COLO829 (cell line): ENCODE data around the gene PIERCE2.
"Not testable (repeated sequence)": the region's sequence is repeated elsewhere in the genome, so short reads cannot be mapped to it uniquely, and the experiment has no call there.

Experiments
- DNase-seq: peaks from one replicate; pipeline ENCODE4 v3.0.0; 2012; ENCODE audit warnings: low spot score

The PIERCE2 gene

DNA sequence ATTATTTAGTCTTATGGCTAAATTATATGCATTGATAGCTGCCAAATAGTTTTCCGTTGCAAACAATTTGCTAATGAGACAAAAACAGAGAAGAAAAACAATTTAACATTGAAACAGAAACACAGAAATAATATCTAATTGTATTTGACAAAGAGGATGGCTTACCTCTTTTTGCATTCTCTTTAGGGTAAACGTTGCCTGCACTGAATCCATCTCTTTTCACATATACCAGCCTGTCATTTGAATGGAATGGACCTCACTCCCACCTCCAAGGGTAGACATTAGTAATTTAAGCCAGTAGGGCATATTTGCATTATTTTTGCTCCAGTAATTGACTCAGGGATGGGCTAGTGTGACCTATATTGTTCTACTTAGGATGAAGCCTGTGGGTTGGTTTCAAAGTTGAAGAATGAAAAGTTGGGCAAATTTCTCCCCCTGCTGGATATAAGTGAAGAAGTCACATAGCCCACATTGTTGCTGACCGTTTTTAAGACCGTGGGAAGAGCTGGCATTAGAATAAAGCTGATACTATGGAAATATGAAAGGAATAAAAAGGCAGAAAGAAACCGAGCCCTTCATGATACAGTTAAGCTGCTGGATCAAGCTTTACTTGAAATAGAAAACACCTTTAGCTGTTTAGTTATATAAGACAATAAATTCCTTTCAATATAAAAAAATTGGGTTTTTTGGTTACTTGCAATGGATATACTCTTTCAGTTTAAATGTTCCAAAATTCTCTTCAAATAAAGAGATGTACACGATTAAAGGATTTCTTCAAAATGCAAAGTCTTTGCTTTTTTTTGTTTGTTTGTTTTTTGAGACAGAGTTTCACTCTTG lies 26.9 kb downstream of the PIERCE2 start:
- peak; percentile 6 for DNase-seq

DNA sequence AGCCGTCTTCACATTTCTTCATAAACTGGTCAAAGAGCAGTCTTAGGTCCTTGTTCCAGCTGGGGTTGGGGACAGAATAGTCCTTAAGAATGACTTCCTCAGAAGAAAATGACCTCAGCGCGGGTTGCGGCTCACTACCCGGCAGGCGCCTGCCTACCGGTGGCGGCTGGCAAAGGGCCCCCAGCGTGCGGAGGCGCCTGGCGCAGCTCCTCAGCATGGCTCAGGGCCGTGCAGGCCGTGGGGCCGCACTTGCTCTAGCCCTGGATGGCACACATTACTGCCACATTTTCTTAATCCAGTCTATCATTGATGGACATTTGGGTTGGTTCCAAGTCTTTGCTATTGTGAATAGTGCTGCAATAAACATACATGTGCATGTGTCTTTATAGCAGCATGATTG lies 34.8 kb downstream of the PIERCE2 start:
- not testable (repeated sequence) for DNase-seq

DNA sequence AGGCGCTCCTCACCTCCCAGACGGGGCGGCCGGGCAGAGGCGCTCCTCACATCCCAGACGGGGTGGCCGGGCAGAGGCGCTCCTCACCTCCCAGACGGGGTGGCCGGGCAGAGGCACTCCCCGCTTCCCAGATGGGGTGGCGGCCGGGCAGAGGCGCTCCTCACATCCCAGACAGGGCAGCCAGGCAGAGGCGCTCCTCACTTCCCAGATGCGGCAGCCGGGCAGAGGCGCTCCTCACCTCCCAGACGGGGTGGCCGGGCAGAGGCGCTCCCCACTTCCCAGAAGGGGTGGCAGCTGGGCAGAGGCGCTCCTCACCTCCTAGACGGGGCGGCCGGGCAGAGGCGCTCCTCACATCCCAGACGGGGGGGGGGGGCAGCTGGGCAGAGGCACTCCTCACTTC lies 37.6 kb downstream of the PIERCE2 start:
- DNase-seq = not testable (repeated sequence)

DNA sequence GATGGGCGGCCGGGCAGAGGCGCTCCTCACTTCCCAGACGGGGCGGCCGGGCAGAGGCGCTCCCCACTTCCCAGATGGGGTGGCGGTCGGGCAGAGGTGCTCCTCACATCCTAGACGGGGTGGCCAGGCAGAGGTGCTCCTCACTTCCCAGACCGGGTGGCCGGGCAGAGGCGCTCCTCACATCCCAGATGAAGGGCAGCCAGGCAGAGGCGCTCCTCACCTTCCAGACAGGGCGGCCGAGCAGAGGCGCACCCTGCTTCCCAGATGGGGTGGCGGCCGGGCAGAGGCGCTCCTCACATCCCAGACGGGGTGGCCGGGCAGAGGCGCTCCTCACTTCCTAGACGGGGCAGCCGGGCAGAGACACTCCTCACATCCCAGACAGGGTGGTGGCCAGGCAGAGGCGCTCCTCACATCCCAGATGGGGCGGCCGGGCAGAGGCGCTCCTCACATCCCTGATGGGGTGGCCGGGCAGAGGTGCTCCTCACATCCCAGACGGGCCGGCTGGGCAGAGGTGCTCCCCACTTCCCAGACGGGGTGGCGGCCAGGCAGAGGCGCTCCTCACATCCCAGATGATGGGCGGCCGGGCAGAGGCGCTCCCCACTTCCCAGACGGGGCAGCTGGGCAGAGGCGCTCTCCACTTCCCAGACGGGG lies 38.2 kb downstream of the PIERCE2 start:
- not testable (repeated sequence) for DNase-seq

DNA sequence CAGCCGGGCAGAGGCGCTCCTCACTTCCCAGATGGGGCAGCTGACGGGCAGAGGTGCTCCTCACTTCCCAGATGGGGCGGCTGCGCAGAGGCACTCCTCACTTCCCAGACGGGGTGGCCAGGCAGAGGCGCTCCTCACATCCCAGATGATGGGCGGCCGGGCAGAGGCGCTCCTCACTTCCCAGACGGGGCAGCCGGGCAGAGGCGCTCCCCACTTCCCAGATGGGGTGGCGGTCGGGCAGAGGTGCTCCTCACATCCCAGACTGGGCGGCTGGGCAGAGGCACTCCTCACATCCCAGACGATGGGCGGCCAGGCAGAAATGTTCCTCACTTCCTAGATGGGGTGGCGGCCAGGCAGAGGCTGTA lies 38.7 kb downstream of the PIERCE2 start:
- not testable (repeated sequence) for DNase-seq

DNA sequence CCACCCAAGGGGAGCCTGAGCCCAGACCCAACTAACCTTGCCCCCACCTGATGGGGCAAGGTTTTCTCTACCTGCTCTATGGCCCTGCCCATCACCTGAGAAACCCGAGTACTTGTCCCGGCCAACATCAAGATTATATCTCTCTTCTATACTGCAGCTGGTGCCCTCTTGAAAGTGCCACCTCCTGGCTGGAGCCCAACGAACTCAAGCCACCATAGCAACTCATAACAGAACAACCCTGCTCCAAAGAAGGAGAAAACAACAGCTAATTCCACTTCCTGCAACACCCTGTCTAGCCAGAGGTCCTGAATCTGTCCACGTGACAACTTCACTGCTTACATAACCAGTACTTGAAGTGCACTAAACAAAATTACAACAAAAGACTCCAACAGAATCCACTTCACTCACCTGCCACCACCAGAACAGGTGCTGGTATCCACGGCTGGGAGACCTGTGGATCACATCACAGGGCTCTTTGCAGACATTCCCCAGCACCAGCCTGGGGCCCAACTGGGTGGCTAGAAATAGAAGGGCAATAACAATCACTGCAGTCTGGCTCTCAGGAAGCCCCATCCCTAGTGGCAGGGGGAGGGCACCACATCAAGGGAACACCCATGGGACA lies 49.2 kb downstream of the PIERCE2 start:
- DNase-seq = no peak

DNA sequence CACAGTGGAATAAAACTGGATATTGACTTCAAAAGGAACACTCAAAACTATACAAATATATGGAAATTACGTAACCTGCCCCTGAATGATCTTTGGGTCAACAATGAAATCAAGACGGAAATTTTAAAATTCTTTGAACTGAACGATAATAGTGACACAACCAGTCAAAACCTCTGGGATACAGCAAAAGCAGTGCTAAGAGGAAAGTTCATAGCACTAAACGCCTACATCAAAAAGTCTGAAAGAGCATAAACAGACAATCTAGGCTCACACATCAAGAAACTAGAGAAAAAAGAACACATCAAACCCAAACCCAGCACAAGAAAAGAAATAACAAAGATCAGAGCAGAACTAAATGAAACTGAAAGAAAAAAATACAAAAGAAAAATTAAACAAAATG lies 53.2 kb downstream of the PIERCE2 start:
- DNase-seq = no peak

DNA sequence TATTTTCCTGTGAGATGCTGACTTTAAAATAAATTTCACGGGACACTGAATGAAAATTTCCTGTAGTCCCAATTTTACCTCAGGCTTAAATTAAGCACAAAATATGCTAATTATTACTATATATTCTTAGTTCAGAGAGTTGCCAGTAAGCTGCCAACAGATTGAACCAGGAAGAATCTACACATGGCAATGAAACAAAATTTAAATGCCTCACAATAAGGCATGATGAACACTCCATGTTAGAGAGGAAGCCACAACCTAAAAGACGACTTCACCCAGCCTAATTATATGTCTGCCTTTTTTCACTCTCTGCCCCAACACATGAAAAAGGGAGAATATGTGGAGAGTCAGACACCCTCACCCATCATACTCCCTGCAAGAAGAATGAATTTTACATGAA lies 60.0 kb downstream of the PIERCE2 start:
- DNase-seq = no peak
